ENCODE results near the gene SELE. TPM values are rescaled to one million over a fixed set of nuclear protein-coding genes. Genes with fewer than 3 reads are reported as not detected.

Gene SELE
- total and polyA plus RNA-seq, 2 of the 13 experiments (the other 11 are each of a cell fraction or from before 2014, with no cell fraction given): 0.04 to 0.09 TPM

GRCh38 chr1:169739980-169740379 lies 6.1 kb upstream of the SELE start:
- BruUV-seq (replicated peaks): no TSS peak
- FAIRE-seq: no peak
- H3K4me1 ChIP-seq (ENCODE audit: insufficient read depth, low read length): peaks cover 10% of the 10 kb centered on the region
- intact Hi-C loops (cut with micrococcal nuclease; ENCODE audit: unreplicated experiment) (no loop called here), in situ Hi-C loops (cut with HindIII; ENCODE audit: extremely low pct_ligation_motif_present, low pct_unique_long_range_greater_than_20kb) (no loop called here)
- ATAC-seq: no peak
- POLR2A ChIA-PET: no interaction called here
- CTCF ChIA-PET (ENCODE audit: low intra/inter-chr PET ratio, low total read pairs): no interaction called here
- H2AFZ ChIP-seq (ENCODE audit: low read length): no peak overlapping the region
- no peak overlapping the region for H3K4me3 ChIP-seq (replicated peaks in 1 of 3; ENCODE audit: insufficient read depth in 1 of 3, low read depth in 2 of 3, low read length in 3 of 3)
- no peaks in the 10 kb centered on the region for H4K20me1 ChIP-seq (ENCODE audit: insufficient read depth, low read length)
- H3K79me2 ChIP-seq (ENCODE audit: insufficient read depth, low read length): no peaks in the 10 kb centered on the region
- peaks cover 2 to 5% of the 10 kb centered on the region in 2 experiments; a peak in 1 of 5 replicates for H3K27me3 ChIP-seq (ENCODE audit: control insufficient read depth in 1 of 2, insufficient read depth in 2 of 2, low read length in 2 of 2)
- no peak for DNase-seq (ENCODE audit: low spot score)
- H3K36me3 ChIP-seq (replicated peaks in 1 of 2; ENCODE audit: control insufficient read depth in 1 of 2, insufficient read depth in 2 of 2, low read length in 2 of 2): no peaks in the 10 kb centered on the region
- no peak overlapping the region for H3K9ac ChIP-seq (ENCODE audit: insufficient read depth, low read depth, low read length)
- no peak overlapping the region for H3K27ac ChIP-seq (ENCODE audit: extremely low read length, insufficient read depth, low read length)
- 42% methylated on average over 5 of the region's 5 CpGs for WGBS (ENCODE audit: low lambda C conversion rate)
- no peak overlapping the region for H3K4me2 ChIP-seq (ENCODE audit: low read depth, low read length)
- no peaks in the 10 kb centered on the region for H3K9me3 ChIP-seq (ENCODE audit: low read length)
- TF ChIP-seq, protein P1, sequence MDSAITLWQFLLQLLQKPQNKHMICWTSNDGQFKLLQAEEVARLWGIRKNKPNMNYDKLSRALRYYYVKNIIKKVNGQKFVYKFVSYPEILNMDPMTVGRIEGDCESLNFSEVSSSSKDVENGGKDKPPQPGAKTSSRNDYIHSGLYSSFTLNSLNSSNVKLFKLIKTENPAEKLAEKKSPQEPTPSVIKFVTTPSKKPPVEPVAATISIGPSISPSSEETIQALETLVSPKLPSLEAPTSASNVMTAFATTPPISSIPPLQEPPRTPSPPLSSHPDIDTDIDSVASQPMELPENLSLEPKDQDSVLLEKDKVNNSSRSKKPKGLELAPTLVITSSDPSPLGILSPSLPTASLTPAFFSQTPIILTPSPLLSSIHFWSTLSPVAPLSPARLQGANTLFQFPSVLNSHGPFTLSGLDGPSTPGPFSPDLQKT (CRISPR knock-in tag; IDR thresholded peaks at IDR 0.05; ENCODE audit: borderline replicate concordance): no peak
- no peak for TF ChIP-seq SOX5 (CRISPR knock-in tag; IDR thresholded peaks at IDR 0.05; ENCODE audit: borderline replicate concordance)
- TF ChIP-seq, protein P2, sequence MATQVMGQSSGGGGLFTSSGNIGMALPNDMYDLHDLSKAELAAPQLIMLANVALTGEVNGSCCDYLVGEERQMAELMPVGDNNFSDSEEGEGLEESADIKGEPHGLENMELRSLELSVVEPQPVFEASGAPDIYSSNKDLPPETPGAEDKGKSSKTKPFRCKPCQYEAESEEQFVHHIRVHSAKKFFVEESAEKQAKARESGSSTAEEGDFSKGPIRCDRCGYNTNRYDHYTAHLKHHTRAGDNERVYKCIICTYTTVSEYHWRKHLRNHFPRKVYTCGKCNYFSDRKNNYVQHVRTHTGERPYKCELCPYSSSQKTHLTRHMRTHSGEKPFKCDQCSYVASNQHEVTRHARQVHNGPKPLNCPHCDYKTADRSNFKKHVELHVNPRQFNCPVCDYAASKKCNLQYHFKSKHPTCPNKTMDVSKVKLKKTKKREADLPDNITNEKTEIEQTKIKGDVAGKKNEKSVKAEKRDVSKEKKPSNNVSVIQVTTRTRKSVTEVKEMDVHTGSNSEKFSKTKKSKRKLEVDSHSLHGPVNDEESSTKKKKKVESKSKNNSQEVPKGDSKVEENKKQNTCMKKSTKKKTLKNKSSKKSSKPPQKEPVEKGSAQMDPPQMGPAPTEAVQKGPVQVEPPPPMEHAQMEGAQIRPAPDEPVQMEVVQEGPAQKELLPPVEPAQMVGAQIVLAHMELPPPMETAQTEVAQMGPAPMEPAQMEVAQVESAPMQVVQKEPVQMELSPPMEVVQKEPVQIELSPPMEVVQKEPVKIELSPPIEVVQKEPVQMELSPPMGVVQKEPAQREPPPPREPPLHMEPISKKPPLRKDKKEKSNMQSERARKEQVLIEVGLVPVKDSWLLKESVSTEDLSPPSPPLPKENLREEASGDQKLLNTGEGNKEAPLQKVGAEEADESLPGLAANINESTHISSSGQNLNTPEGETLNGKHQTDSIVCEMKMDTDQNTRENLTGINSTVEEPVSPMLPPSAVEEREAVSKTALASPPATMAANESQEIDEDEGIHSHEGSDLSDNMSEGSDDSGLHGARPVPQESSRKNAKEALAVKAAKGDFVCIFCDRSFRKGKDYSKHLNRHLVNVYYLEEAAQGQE (IDR thresholded peaks at IDR 0.05; ENCODE audit: borderline replicate concordance in 1 of 2, low read depth in 1 of 2, low read length in 2 of 2): no peak
- no peak for TF ChIP-seq ZNF329 (CRISPR knock-in tag; IDR thresholded peaks at IDR 0.05; ENCODE audit: low read depth)
- no peak for TF ChIP-seq BCL3 (CRISPR knock-in tag; IDR thresholded peaks at IDR 0.05)
- no peak for TF ChIP-seq SNAPC5 (CRISPR knock-in tag; IDR thresholded peaks at IDR 0.05; ENCODE audit: borderline replicate concordance)
- TF ChIP-seq, protein P3, sequence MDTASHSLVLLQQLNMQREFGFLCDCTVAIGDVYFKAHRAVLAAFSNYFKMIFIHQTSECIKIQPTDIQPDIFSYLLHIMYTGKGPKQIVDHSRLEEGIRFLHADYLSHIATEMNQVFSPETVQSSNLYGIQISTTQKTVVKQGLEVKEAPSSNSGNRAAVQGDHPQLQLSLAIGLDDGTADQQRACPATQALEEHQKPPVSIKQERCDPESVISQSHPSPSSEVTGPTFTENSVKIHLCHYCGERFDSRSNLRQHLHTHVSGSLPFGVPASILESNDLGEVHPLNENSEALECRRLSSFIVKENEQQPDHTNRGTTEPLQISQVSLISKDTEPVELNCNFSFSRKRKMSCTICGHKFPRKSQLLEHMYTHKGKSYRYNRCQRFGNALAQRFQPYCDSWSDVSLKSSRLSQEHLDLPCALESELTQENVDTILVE (CRISPR knock-in tag; IDR thresholded peaks at IDR 0.05): no peak
- TF ChIP-seq THAP7 (CRISPR knock-in tag; IDR thresholded peaks at IDR 0.05): no peak
- TF ChIP-seq POLR2G (IDR thresholded peaks at IDR 0.05; ENCODE audit: low read depth, low read length): no peak
- TF ChIP-seq ZBTB46 (CRISPR knock-in tag; IDR thresholded peaks at IDR 0.05; ENCODE audit: borderline replicate concordance): no peak
- TF ChIP-seq MIER2 (CRISPR knock-in tag; IDR thresholded peaks at IDR 0.05): no peak
- no peak for TF ChIP-seq CEBPB (IDR thresholded peaks at IDR 0.05; ENCODE audit: borderline replicate concordance, low read depth, low read length)
- no peak for TF ChIP-seq HOXA3 (CRISPR knock-in tag; IDR thresholded peaks at IDR 0.05)
- no peak for TF ChIP-seq ZFP36L2 (CRISPR knock-in tag; IDR thresholded peaks at IDR 0.05)
- TF ChIP-seq FLYWCH1 (CRISPR knock-in tag; IDR thresholded peaks at IDR 0.05): no peak

Data from HepG2 (cell line).